OCI-LY7 (cell line): Measurements from ENCODE around the gene ACSS1. TPM values are rescaled to one million over a fixed set of nuclear protein-coding genes. Genes with fewer than 3 reads are reported as not detected.

Experiments
- BruUV-seq: library from RNA; stranded (reverse); fragments of 400-500 nt; replicated peaks from 2 replicates; lab custom pipeline; 2021; lab: Mats Ljungman, UMichigan
- CTCF ChIA-PET: fragments of 300-600 bp; sonication (Branson Sonifier 250); formaldehyde crosslinking; loops from one replicate; lab custom pipeline; 2022; ENCODE audit warnings: antibody characterized with exemption; ENCODE audit not compliant: unreplicated experiment; lab: Charles Lee
- POLR2A ChIA-PET: fragments of 300-600 bp; sonication (Branson Sonifier 250); formaldehyde crosslinking; loops from one replicate; lab custom pipeline; 2022; ENCODE audit warnings: antibody characterized with exemption; lab: Charles Lee
- DNase-seq: peaks from one replicate; pipeline ENCODE4 v3.0.0-alpha.2; 2015; ENCODE audit warnings: low spot score
- H2AFZ ChIP-seq: fragments of 200-600 bp; sonication (generic), shearing (Covaris generic); 2 replicates; pipeline ENCODE4 v1.6.1; 2014; ENCODE audit warnings: mild to moderate bottlenecking, antibody characterized with exemption, low read length, moderate library complexity
- H3K27ac ChIP-seq: fragments of 200-600 bp; sonication (generic); 2 replicates; pipeline ENCODE4 v1.5.1; 2014; ENCODE audit warnings: mixed run types, low read depth, mild to moderate bottlenecking, moderate library complexity, low read length, inconsistent platforms; ENCODE audit not compliant: poor library complexity, severe bottlenecking
- H3K36me3 ChIP-seq: fragments of 200-600 bp; sonication (generic); 2 replicates; pipeline ENCODE4 v1.6.1; 2014; ENCODE audit warnings: mild to moderate bottlenecking, antibody characterized with exemption, low read length, moderate library complexity, mixed read lengths; ENCODE audit not compliant: insufficient read depth
- H3K4me1 ChIP-seq: fragments of 200-600 bp; sonication (generic); 2 replicates; pipeline ENCODE4 v1.5.1; 2014; ENCODE audit warnings: mild to moderate bottlenecking, low read length; ENCODE audit not compliant: insufficient read depth, poor library complexity, severe bottlenecking
- H3K4me2 ChIP-seq: fragments of 200-600 bp; sonication (generic); 2 replicates; pipeline ENCODE4 v1.6.1; 2014; ENCODE audit warnings: mild to moderate bottlenecking, low read length
- H3K4me3 ChIP-seq: fragments of 200-600 bp; sonication (generic); 2 replicates; pipeline ENCODE4 v1.5.1; 2014; ENCODE audit warnings: mild to moderate bottlenecking, low read depth, low read length; ENCODE audit not compliant: poor library complexity, severe bottlenecking
- H3K79me2 ChIP-seq: fragments of 200-600 bp; sonication (generic); 2 replicates; pipeline ENCODE4 v1.6.1; 2016; ENCODE audit warnings: low read depth, mild to moderate bottlenecking, low read length, moderate library complexity, mixed read lengths; ENCODE audit not compliant: insufficient read depth
- H3K9me2 ChIP-seq: fragments of 200-600 bp; sonication (generic); 2 replicates; pipeline ENCODE4 v1.6.1; 2016; ENCODE audit warnings: mild to moderate bottlenecking, low read length, mixed read lengths; ENCODE audit not compliant: insufficient read depth
- H3K9me3 ChIP-seq: fragments of 200-600 bp; sonication (generic); 2 replicates; pipeline ENCODE4 v1.6.1; 2014; ENCODE audit warnings: mild to moderate bottlenecking, mixed run types, low read length, mixed read lengths
- H4K20me1 ChIP-seq: fragments of 200-600 bp; sonication (generic); 2 replicates; pipeline ENCODE4 v1.6.1; 2014; ENCODE audit warnings: mild to moderate bottlenecking, antibody characterized with exemption, low read length, moderate library complexity, mixed read lengths; ENCODE audit not compliant: insufficient read depth
- CTCF ChIP-seq: fragments of 200-600 bp; sonication (generic); conservative IDR thresholded peaks from 2 replicates; pipeline ENCODE4 v1.5.1; 2014; ENCODE audit warnings: mild to moderate bottlenecking, antibody characterized with exemption, low read length, moderate library complexity, mixed read lengths
- EZH2phosphoT487 ChIP-seq: fragments of 200-600 bp; sonication (generic); IDR thresholded peaks from 2 replicates; pipeline ENCODE4 v1.6.1; 2018; ENCODE audit warnings: low read depth, borderline replicate concordance, mild to moderate bottlenecking, mixed run types, antibody characterized with exemption, low read length, moderate library complexity, mixed read lengths
- intact Hi-C: fragments of 100-400 bp; cut with micrococcal nuclease; formaldehyde crosslinking; loops from one replicate; pipeline ENCODE4 v1.10.0; 2022; ENCODE audit not compliant: unreplicated experiment
- total RNA-seq, 2 experiments: library from RNA; depleted of rRNA in 1 of 2; stranded (reverse); fragments of >200 nt in 1 of 2; shearing (Covaris generic) in 1 of 2; gene quantifications; 2 replicates each; pipeline ENCODE4 v1.2.3, GENCODE V29; 2014 to 2022

ACSS1 gene
- total RNA-seq, 2 experiments from 2014 or later, result 0.35 to 0.40 TPM

GRCh38 chr20:25052255-25053194 lies 5.4 kb downstream of the ACSS1 start:
- Histone ChIP-seq H3K4me1 (peaks cover 9% of the 10 kb centered on the region), H3K9me2 (no peaks in the 10 kb centered on the region), H3K9me3 (no peaks in the 10 kb centered on the region), H3K36me3 (no peaks in the 10 kb centered on the region), H2AFZ (no peak overlapping the region), H3K4me2 (no peak overlapping the region), H4K20me1 (no peaks in the 10 kb centered on the region), H3K4me3 (no peak overlapping the region), H3K79me2 (no peaks in the 10 kb centered on the region), H3K27ac (no peak overlapping the region)
- intact Hi-C loops, result no loop called here
- TF ChIP-seq CTCF (no peak), EZH2phosphoT487 (no peak)
- DNase-seq, result no peak
- no TSS peak for BruUV-seq
- ChIA-PET CTCF (interaction anchor here (0.6 kb wide), 1 partner anchor 273 kb away, joined by 3 read pairs; no protein-coding TSS in a partner anchor), POLR2A (interaction anchor here (0.6 kb wide), 1 partner anchor 200 kb away, joined by 3 read pairs; no protein-coding TSS in a partner anchor)

DNA sequence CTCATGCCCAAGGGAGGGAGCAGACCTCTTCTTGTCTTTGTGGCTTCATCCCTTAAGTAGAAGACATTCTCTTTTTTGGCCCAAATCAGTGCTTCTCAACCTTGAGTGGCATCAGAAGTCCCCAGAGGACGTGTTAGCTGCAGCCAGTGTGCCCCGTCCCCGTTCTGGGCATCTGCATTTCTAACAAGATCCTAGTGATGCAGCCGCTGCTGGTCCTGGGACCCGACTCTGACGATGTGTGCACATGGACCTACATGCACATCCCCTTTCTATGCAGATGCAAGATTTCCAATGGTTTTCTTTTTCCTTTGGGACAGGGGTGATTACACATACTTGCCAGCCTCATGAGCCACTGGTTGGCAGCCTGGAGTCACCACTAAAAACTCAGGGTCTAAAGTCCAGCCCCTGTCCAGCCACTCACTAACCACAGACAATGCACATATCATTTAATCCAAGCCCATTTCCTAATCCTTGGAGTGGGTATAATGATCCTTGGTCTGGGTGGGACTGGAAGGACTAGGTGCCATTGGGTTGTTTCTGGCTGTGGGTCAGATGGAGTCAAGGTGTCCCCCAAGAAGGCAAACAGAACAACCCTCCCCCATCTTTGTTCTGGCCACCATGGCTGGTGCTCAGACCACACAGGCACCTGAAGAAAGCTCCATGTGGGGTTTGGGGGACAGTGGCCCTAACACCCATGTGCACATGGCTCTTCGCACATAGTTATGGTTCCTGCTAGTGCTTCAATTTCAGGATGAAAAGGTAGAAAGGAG lies 6.4 kb downstream of the ACSS1 start:
- intact Hi-C loops, result no loop called here
- Histone ChIP-seq H3K27ac (no peak overlapping the region), H4K20me1 (no peaks in the 10 kb centered on the region), H3K4me1 (peaks cover 3% of the 10 kb centered on the region), H3K4me2 (no peak overlapping the region), H3K79me2 (no peaks in the 10 kb centered on the region), H3K9me3 (no peaks in the 10 kb centered on the region), H3K9me2 (no peaks in the 10 kb centered on the region), H3K36me3 (no peaks in the 10 kb centered on the region), H3K4me3 (no peak overlapping the region), H2AFZ (no peak overlapping the region)
- ChIA-PET POLR2A (no interaction called here), CTCF (no interaction called here)
- no peak for TF ChIP-seq EZH2phosphoT487
- TF ChIP-seq CTCF, result no peak
- no peak for DNase-seq
- no TSS peak for BruUV-seq
